ENCODE results near the gene PRTN3.
"Not testable (repeated sequence)": the region's sequence is repeated elsewhere in the genome, so short reads cannot be mapped to it uniquely, and the experiment has no call there.

Gene PRTN3

GRCh38 chr19:815775-816499 lies 24.9 kb upstream of the PRTN3 start:
- no peak for DNase-seq (ENCODE audit: low read depth)

GRCh38 chr19:816500-816857 lies 24.3 kb upstream of the PRTN3 start:
- no peak for DNase-seq (ENCODE audit: low read depth)

- DNase-seq (ENCODE audit: low read depth) = not testable (repeated sequence)
Measured at GRCh38 chr19:820212-820611, 20.6 kb upstream of the PRTN3 start.

GRCh38 chr19:821231-821824 lies 19.5 kb upstream of the PRTN3 start:
- no peak for DNase-seq (ENCODE audit: low read depth)

GRCh38 chr19:821825-822503 lies 18.8 kb upstream of the PRTN3 start, which contains the start of gene PLPPR3:
TSS of gene PLPPR3 (minus strand) at chr19:821955. CDS start at chr19:821559, 396 bp downstream.
- DNase-seq (ENCODE audit: low read depth) = no peak

GRCh38 chr19:823565-824121 lies 17.2 kb upstream of the PRTN3 start:
- DNase-seq (ENCODE audit: low read depth) = no peak

- no peak for DNase-seq (ENCODE audit: low read depth)
Measured at GRCh38 chr19:824885-825284, 15.9 kb upstream of the PRTN3 start.

GRCh38 chr19:825897-826644 lies 14.7 kb upstream of the PRTN3 start:
- DNase-seq (ENCODE audit: low read depth) = no peak

- no peak for DNase-seq (ENCODE audit: low read depth)
Measured at GRCh38 chr19:827314-827709, 13.5 kb upstream of the PRTN3 start.

GRCh38 chr19:827710-828321 lies 13.0 kb upstream of the PRTN3 start, which contains the start of gene AZU1:
TSS of gene AZU1 (plus strand) at chr19:827837. CDS start at chr19:827847, 10 bp downstream.
- DNase-seq (ENCODE audit: low read depth) = no peak

- DNase-seq (ENCODE audit: low read depth) = no peak
Measured at GRCh38 chr19:829129-829758, 11.6 kb upstream of the PRTN3 start.

GRCh38 chr19:831407-832369 lies 9.1 kb upstream of the PRTN3 start:
- DNase-seq (ENCODE audit: low read depth) = no peak

GRCh38 chr19:834216-834615 lies 6.6 kb upstream of the PRTN3 start:
- DNase-seq (ENCODE audit: low read depth) = no peak

- DNase-seq (ENCODE audit: low read depth) = no peak
Measured at GRCh38 chr19:835210-835810, 5.5 kb upstream of the PRTN3 start.

- DNase-seq (ENCODE audit: low read depth) = not testable (repeated sequence)
Measured at GRCh38 chr19:842802-843179, 2.0 kb downstream of the PRTN3 start.

GRCh38 chr19:843180-843835 lies 2.5 kb downstream of the PRTN3 start:
- no peak for DNase-seq (ENCODE audit: low read depth)

- DNase-seq (ENCODE audit: low read depth) = no peak
Measured at GRCh38 chr19:843836-844545, 3.2 kb downstream of the PRTN3 start.

GRCh38 chr19:844546-844971 lies 3.8 kb downstream of the PRTN3 start:
- DNase-seq (ENCODE audit: low read depth) = no peak
